H1 (cell line): Measurements from ENCODE around the gene RAB31. TPM values are rescaled to one million over a fixed set of nuclear protein-coding genes. Genes with fewer than 3 reads are reported as not detected.
A peak's percentile ranks its signal among the peaks of the same experiment; 100 is the strongest.

Source experiments
- CTCF ChIA-PET: fragments of 300-600 bp; sonication (Branson Sonifier 250); formaldehyde crosslinking; loops from one replicate; lab custom pipeline; 2021; ENCODE audit not compliant: partially characterized antibody; lab: Charles Lee
- POLR2A ChIA-PET: fragments of 300-600 bp; sonication (Branson Sonifier 250); formaldehyde crosslinking; loops from one replicate; lab custom pipeline; 2021; ENCODE audit warnings: inconsistent platforms; ENCODE audit not compliant: partially characterized antibody; lab: Charles Lee
- DNase-seq, 2 experiments: peaks; one replicate each; pipeline versions ENCODE4 v3.0.0 to v3.0.0-alpha.2; 2010 to 2022; ENCODE audit warnings: low spot score in 2 of 2, low read depth in 1 of 2, mixed read lengths in 1 of 2
- FAIRE-seq: peaks from 2 replicates; lab custom pipeline; 2011; peaks lifted over from hg19 to GRCh38; lab: Jason Lieb, UNC
- H2AFZ ChIP-seq: 2 replicates; pipeline ENCODE4 v1.8.1; 2012; ENCODE audit warnings: low read length, inconsistent platforms
- H2AK5ac ChIP-seq: 2 replicates; pipeline ENCODE4 v1.6.1; 2013; ENCODE audit warnings: low read depth, low read length
- H2BK120ac ChIP-seq: replicated peaks from 2 replicates; pipeline ENCODE3; 2013; ENCODE audit warnings: low read depth, low read length, inconsistent platforms
- H2BK12ac ChIP-seq: 2 replicates; pipeline ENCODE4 v1.6.1; 2013; ENCODE audit warnings: low read depth, low read length
- H2BK15ac ChIP-seq: 2 replicates; pipeline ENCODE4 v1.6.1; 2013; ENCODE audit warnings: low read length
- H2BK20ac ChIP-seq: 2 replicates; pipeline ENCODE4 v1.6.1; 2013; ENCODE audit warnings: low read length
- H2BK5ac ChIP-seq: 2 replicates; pipeline ENCODE4 v1.6.1; 2013; ENCODE audit warnings: low read depth, low read length
- H3K14ac ChIP-seq: 2 replicates; pipeline ENCODE4 v1.6.1; 2013; ENCODE audit warnings: inconsistent platforms; ENCODE audit not compliant: insufficient read length
- H3K18ac ChIP-seq: 2 replicates; pipeline ENCODE4 v1.6.1; 2013; ENCODE audit warnings: low read length; ENCODE audit errors: extremely low read depth
- H3K23ac ChIP-seq: 2 replicates; pipeline ENCODE4 v1.6.1; 2013; ENCODE audit warnings: inconsistent platforms; ENCODE audit not compliant: insufficient read length
- H3K23me2 ChIP-seq: 2 replicates; pipeline ENCODE4 v1.6.1; 2013; ENCODE audit warnings: low read depth, low read length
- H3K27ac ChIP-seq: 2 replicates; pipeline ENCODE4 v1.6.1; 2011; ENCODE audit warnings: low read depth, low read length, inconsistent platforms
- H3K27me3 ChIP-seq, 4 experiments: replicated peaks in 1 of 4; 1 replicate in 1 of 4; 2 replicates in 3 of 4; pipeline versions ENCODE4 v1.6.1 to v1.8.1; 2011 to 2013; ENCODE audit warnings: low read length in 3 of 4, mild to moderate bottlenecking in 3 of 4, inconsistent platforms in 2 of 4, mixed read lengths in 2 of 4, moderate library complexity in 1 of 4; ENCODE audit not compliant: control insufficient read depth in 3 of 4, insufficient read depth in 3 of 4; ENCODE audit errors: extremely low read depth in 1 of 4
- H3K36me3 ChIP-seq, 4 experiments: 2 replicates each; pipeline versions ENCODE4 v1.6.1 to v1.8.1; 2011 to 2013; ENCODE audit warnings: mild to moderate bottlenecking in 4 of 4, low read length in 3 of 4, moderate library complexity in 2 of 4, control low read depth in 1 of 4, inconsistent platforms in 1 of 4; ENCODE audit not compliant: insufficient read depth in 4 of 4, control insufficient read depth in 2 of 4
- H3K4ac ChIP-seq: replicated peaks from 2 replicates; pipeline ENCODE3; 2013; ENCODE audit warnings: low read length, low read depth, mixed read lengths, inconsistent platforms; ENCODE audit not compliant: insufficient read length
- H3K4me1 ChIP-seq, 4 experiments: replicated peaks in 1 of 4; 1 replicate in 1 of 4; 2 replicates in 3 of 4; pipeline versions ENCODE4 v1.6.1 to v1.8.1; 2011 to 2013; ENCODE audit warnings: low read length in 3 of 4, inconsistent platforms in 2 of 4, mixed read lengths in 1 of 4; ENCODE audit not compliant: insufficient read depth in 4 of 4, control insufficient read depth in 3 of 4
- H3K4me2 ChIP-seq, 2 experiments: 2 replicates each; pipeline versions ENCODE4 v1.6.1 to v1.8.1; 2011 to 2013; ENCODE audit warnings: low read depth in 2 of 2, low read length in 2 of 2, control low read depth in 1 of 2, inconsistent platforms in 1 of 2, mild to moderate bottlenecking in 1 of 2; ENCODE audit not compliant: insufficient read depth in 1 of 2
- H3K4me3 ChIP-seq, 4 experiments: fragments of 200-600, 300-600 bp in 1 of 4; sonication (generic), shearing (Covaris generic), sonication (Bioruptor Twin) in 1 of 4; 2 replicates each; pipeline versions ENCODE4 v1.5.1 to v1.8.1; 2011 to 2016; ENCODE audit warnings: low read length in 4 of 4, low read depth in 3 of 4, control low read depth in 2 of 4, inconsistent platforms in 2 of 4, mild to moderate bottlenecking in 2 of 4, mixed read lengths in 1 of 4, moderate library complexity in 1 of 4; ENCODE audit not compliant: insufficient read depth in 2 of 4; ENCODE audit errors: extremely low read depth in 1 of 4
- H3K56ac ChIP-seq: replicated peaks from 2 replicates; pipeline ENCODE3; 2013; ENCODE audit warnings: low read depth, mild to moderate bottlenecking, mixed read lengths, low read length, inconsistent platforms; ENCODE audit not compliant: insufficient read length
- H3K79me1 ChIP-seq: 2 replicates; pipeline ENCODE4 v1.6.1; 2013; ENCODE audit warnings: low read depth, low read length, control low read depth
- H3K79me2 ChIP-seq, 2 experiments: 2 replicates each; pipeline versions ENCODE4 v1.6.1 to v1.8.1; 2012 to 2013; ENCODE audit warnings: low read length in 2 of 2, mild to moderate bottlenecking in 2 of 2, inconsistent platforms in 1 of 2; ENCODE audit not compliant: insufficient read depth in 2 of 2, control insufficient read depth in 1 of 2
- H3K9ac ChIP-seq, 4 experiments: replicated peaks in 1 of 4; 1 replicate in 1 of 4; 2 replicates in 3 of 4; pipeline versions ENCODE4 v1.6.1 to v1.8.1; 2011 to 2013; ENCODE audit warnings: low read depth in 3 of 4, low read length in 3 of 4, control low read depth in 2 of 4, mild to moderate bottlenecking in 2 of 4, moderate library complexity in 2 of 4, inconsistent platforms in 1 of 4; ENCODE audit errors: extremely low read depth in 1 of 4
- H3K9me3 ChIP-seq, 2 experiments: 2 replicates each; pipeline versions ENCODE4 v1.6.1 to v1.8.1; 2012 to 2013; ENCODE audit warnings: mild to moderate bottlenecking in 2 of 2, moderate library complexity in 2 of 2, control low read depth in 1 of 2, inconsistent platforms in 1 of 2, low read depth in 1 of 2, low read length in 1 of 2, mixed read lengths in 1 of 2; ENCODE audit not compliant: insufficient read depth in 2 of 2
- H4K20me1 ChIP-seq, 2 experiments: replicated peaks in 1 of 2; 2 replicates each; pipeline versions ENCODE3 to v1.8.1; 2011 to 2013; ENCODE audit warnings: inconsistent platforms in 2 of 2, low read length in 2 of 2, mild to moderate bottlenecking in 1 of 2; ENCODE audit not compliant: insufficient read depth in 2 of 2, control insufficient read depth in 1 of 2
- H4K5ac ChIP-seq: 2 replicates; pipeline ENCODE4 v1.6.1; 2013; ENCODE audit warnings: low read length, low read depth, mixed read lengths, inconsistent platforms; ENCODE audit not compliant: insufficient read length
- H4K8ac ChIP-seq: 2 replicates; pipeline ENCODE4 v1.8.0; 2013; ENCODE audit warnings: mild to moderate bottlenecking, moderate library complexity, low read length, inconsistent platforms; ENCODE audit not compliant: insufficient read depth; ENCODE audit errors: extremely low read depth
- H4K91ac ChIP-seq: replicated peaks from 2 replicates; pipeline ENCODE3; 2013; ENCODE audit warnings: low read length, mixed read lengths, inconsistent platforms; ENCODE audit not compliant: insufficient read length
- ASH2L ChIP-seq: fragments of 200-600, 300-600 bp; sonication (generic); IDR thresholded peaks from one replicate; pipeline ENCODE4 v1.7.1; 2017; ENCODE audit warnings: low read length
- BCL11A ChIP-seq, 2 experiments: IDR thresholded peaks; one replicate each; pipeline ENCODE4 v1.6.1; 2011; ENCODE audit warnings: low read depth in 2 of 2, low read length in 2 of 2, mild to moderate bottlenecking in 2 of 2
- CREB1 ChIP-seq: IDR thresholded peaks from 2 replicates; pipeline ENCODE4 v1.6.1; 2012; ENCODE audit warnings: inconsistent platforms
- EP300 ChIP-seq, 2 experiments: IDR thresholded peaks; 1 replicate in 1 of 2; 2 replicates in 1 of 2; pipeline ENCODE4 v1.6.1; 2011 to 2012; ENCODE audit warnings: low read depth in 2 of 2, low read length in 2 of 2, mild to moderate bottlenecking in 2 of 2, borderline replicate concordance in 1 of 2, inconsistent platforms in 1 of 2, moderate library complexity in 1 of 2
- EZH2 ChIP-seq: fragments of 200-600 bp; sonication (generic); IDR thresholded peaks from 2 replicates; pipeline ENCODE4 v1.7.1; 2012; ENCODE audit warnings: low read depth, mild to moderate bottlenecking, moderate library complexity, low read length, inconsistent platforms; ENCODE audit not compliant: severe bottlenecking
- GTF2F1 ChIP-seq: IDR thresholded peaks from 2 replicates; pipeline ENCODE4 v1.6.1; 2012; ENCODE audit warnings: low read depth, low read length, improper control_type of control experiment, borderline replicate concordance
- RBBP5 ChIP-seq: IDR thresholded peaks from 2 replicates; pipeline ENCODE4 v1.7.1; 2012; ENCODE audit warnings: low read depth, mild to moderate bottlenecking, inconsistent platforms, low read length, moderate library complexity, borderline replicate concordance
- SP4 ChIP-seq: IDR thresholded peaks from 2 replicates; pipeline ENCODE4 v1.6.1; 2012; ENCODE audit warnings: low read length, inconsistent platforms
- TAF1 ChIP-seq: IDR thresholded peaks from 2 replicates; pipeline ENCODE4 v1.6.1; 2011; ENCODE audit warnings: mild to moderate bottlenecking, low read depth, low read length
- TCF12 ChIP-seq: IDR thresholded peaks from 2 replicates; pipeline ENCODE4 v1.6.1; 2011; ENCODE audit warnings: low read depth, mild to moderate bottlenecking, low read length
- TEAD4 ChIP-seq: IDR thresholded peaks from 2 replicates; pipeline ENCODE4 v1.6.1; 2012; ENCODE audit warnings: low read depth, low read length, inconsistent platforms, mixed read lengths
- YY1 ChIP-seq: IDR thresholded peaks from 2 replicates; pipeline ENCODE4 v1.6.1; 2011; ENCODE audit warnings: low read depth, mild to moderate bottlenecking, low read length
- WGBS, 2 experiments: shearing (Covaris generic) in 1 of 2; methylation state at CpG; one replicate each; pipeline versions ENCODE4 v1.1.6 to v1.1.7; 2013 to 2015; ENCODE audit warnings: low lambda C conversion rate in 2 of 2, mixed read lengths in 2 of 2, inconsistent platforms in 1 of 2, low coverage in 1 of 2, missing lambda C conversion rate in 1 of 2; ENCODE audit not compliant: insufficient replicate concordance in 2 of 2, insufficient coverage in 1 of 2, insufficient read length in 1 of 2; ENCODE audit errors: extremely low coverage in 1 of 2, missing lambda C conversion rate in 1 of 2; 5-methylcytosine and 5-hydroxymethylcytosine counted together
- polyA plus RNA-seq, 7 experiments: library from polyadenylated mRNA; depleted of rRNA in 3 of 7; stranded (reverse) in 5 of 7; unstranded in 2 of 7; fragments of >200 nt in 5 of 7; fragments of 200-250 nt in 2 of 7; gene quantifications; 1 replicate in 5 of 7; 2 replicates in 1 of 7; 4 replicates in 1 of 7; pipeline versions ENCODE4 v1.2.1 to v1.2.3, GENCODE V29; 2011 to 2013; ENCODE audit warnings: missing spikeins in 2 of 7, mixed read lengths in 2 of 7
- total RNA-seq: library from RNA; stranded (reverse); fragmentation: NEBNext Ultra II Directional; extraction: Animal tissue kit (Norgen Biotek cat#: 25700); gene quantifications from 2 replicates; pipeline ENCODE4 v1.2.1, GENCODE V29; 2021

The RAB31 gene
- total and polyA plus RNA-seq, 2 of the 8 experiments (the other 6 are each of a cell fraction or from before 2014, with no cell fraction given) = 15.2 to 40.9 TPM

- Histone ChIP-seq H4K91ac (no peak overlapping the region), H2BK15ac (peak overlapping the region; percentile 24; the same call in 1 of the 2 replicates), H3K4me2 (peak overlapping the region in 1 of 2 experiments; percentile 15; a peak in 1 of 4 replicates), H2BK120ac (no peak overlapping the region), H3K79me1 (peaks cover 3% of the 10 kb centered on the region), H3K23ac (no peak overlapping the region), H2BK12ac (peak overlapping the region; percentile 75; the same call in 1 of the 2 replicates), H2AK5ac (peak overlapping the region; percentile 78; the same call in 1 of the 2 replicates), H3K36me3 (no peaks in the 10 kb centered on the region), H2BK20ac (no peak overlapping the region), H3K18ac (0 out of 2 replicates have a peak overlapping the region, but pooled peaks have one; percentile 36), H3K14ac (no peak overlapping the region), H3K4me3 (no peak overlapping the region; a peak in 1 of 8 replicates), H2BK5ac (no peak overlapping the region), H3K4ac (no peak overlapping the region), H3K27ac (peak overlapping the region; percentile 76), H4K5ac (no peak overlapping the region), H3K9me3 (no peaks in the 10 kb centered on the region), H3K79me2 (no peaks in the 10 kb centered on the region), H2AFZ (no peak overlapping the region), H4K8ac (peak overlapping the region; percentile 86), H3K9ac (peak overlapping the region in 3 of 4 experiments; percentile 13 to 48 (median 39); a peak in 4 of 7 replicates), H3K56ac (no peak overlapping the region), H3K4me1 (peaks cover 13 to 37% (median 15%) of the 10 kb centered on the region in 4 experiments), H3K27me3 (no peaks in the 10 kb centered on the region), H3K23me2 (no peaks in the 10 kb centered on the region), H4K20me1 (no peaks in the 10 kb centered on the region)
- CTCF ChIA-PET = interaction anchor here (1.0 to 1.3 kb wide), 2 partner anchors 9 to 16 kb away, joined by 3 read pairs; no protein-coding TSS in a partner anchor
- DNase-seq = peak; percentile 33 to 58
- peak; percentile 91 for FAIRE-seq
- WGBS, 2 experiments = 57% methylated on average over 10 of the region's 10 CpGs; no CpG with 5 or more reads in 1 of the 2 experiments
- POLR2A ChIA-PET = no interaction called here
- TF ChIP-seq TCF12 (0 out of 2 replicates have a peak, but pooled peaks have one; percentile 25), TAF1 (peak; percentile 46; the same call in 1 of the 2 replicates), RBBP5 (0 out of 2 replicates have a peak, but pooled peaks have one; percentile 44), EP300 (IDR thresholded peaks at IDR 0.05; ENCODE audit: borderline replicate concordance in 1 of 2, low read depth in 2 of 2, low read length in 2 of 2) (peak in 1 of 2 experiments; percentile 95; a peak in 2 of 3 replicates), TEAD4 (peak; percentile 85; the same call in 1 of the 2 replicates), GTF2F1 (no peak), YY1 (peak; percentile 52; the same call in 1 of the 2 replicates), CREB1 (no peak), ASH2L (peak; percentile 78), SP4 (no peak), EZH2 (no peak), BCL11A (IDR thresholded peaks at IDR 0.05; ENCODE audit: low read depth in 2 of 2, low read length in 2 of 2) (peak in 1 of 2 experiments; percentile 65)
Measured at GRCh38 chr18:9838144-9838877, 130.2 kb downstream of the RAB31 start.
